ENCODE results near the gene TNIP1. TPM values are rescaled to one million over a fixed set of nuclear protein-coding genes. Genes with fewer than 3 reads are reported as not detected.

TNIP1 gene
- polyA plus RNA-seq, 1 of the 3 experiments (the other 2 are of a cell fraction), result 46.2 TPM

GRCh38 chr5:151008906-151009305, 71.9 kb downstream of the TNIP1 start:
- Histone ChIP-seq H3K9ac (no peak overlapping the region), H3K27ac (ENCODE audit: low read depth in 2 of 2, low read length in 1 of 2) (no peak overlapping the region), H3K4me1 (ENCODE audit: control insufficient read depth in 1 of 2, insufficient read depth in 2 of 2, low read depth in 1 of 2, low read length in 1 of 2) (no peaks in the 10 kb centered on the region), H2AFZ (ENCODE audit: low read depth) (no peak overlapping the region), H3K36me3 (replicated peaks in 1 of 2; ENCODE audit: control insufficient read depth in 1 of 2, insufficient read depth in 2 of 2, low read length in 1 of 2) (no peaks in the 10 kb centered on the region), H3K9me2 (no peaks in the 10 kb centered on the region), H3K27me3 (ENCODE audit: insufficient read depth) (no peaks in the 10 kb centered on the region), H3K4me3 (ENCODE audit: low read depth in 2 of 2, low read length in 1 of 2) (no peak overlapping the region), H3K9me3 (no peaks in the 10 kb centered on the region), H3K79me2 (ENCODE audit: insufficient read depth) (no peaks in the 10 kb centered on the region), H3F3A (replicated peaks; ENCODE audit: insufficient read depth) (no peaks in the 10 kb centered on the region), H4K20me1 (ENCODE audit: insufficient read depth) (no peaks in the 10 kb centered on the region), H3K4me2 (no peak overlapping the region)
- ChIA-PET CTCF (interaction anchor here (1.0 to 1.1 kb wide), 2 partner anchors 39 to 107 kb away, joined by 3 read pairs; no protein-coding TSS in a partner anchor), POLR2A (no interaction called here)
- WGBS (ENCODE audit: low lambda C conversion rate), result 52% methylated on average over 4 of the region's 4 CpGs
- TF ChIP-seq ELF1 (IDR thresholded peaks at IDR 0.05) (no peak), GABPA (IDR thresholded peaks at IDR 0.05; ENCODE audit: low read depth) (no peak), NFIC (IDR thresholded peaks at IDR 0.05; ENCODE audit: borderline replicate concordance) (no peak), USF2 (IDR thresholded peaks at IDR 0.05; ENCODE audit: borderline replicate concordance, low read depth, low read length) (no peak), PBX3 (IDR thresholded peaks at IDR 0.05) (no peak), YY1 (IDR thresholded peaks at IDR 0.05; ENCODE audit: low read depth) (no peak), USF1 (IDR thresholded peaks at IDR 0.05; ENCODE audit: borderline replicate concordance, low read depth) (no peak)
- no peak for DNase-seq

GRCh38 chr5:151008210-151008491, 72.7 kb downstream of the TNIP1 start:
- Histone ChIP-seq H3K4me1 (ENCODE audit: control insufficient read depth in 1 of 2, insufficient read depth in 2 of 2, low read depth in 1 of 2, low read length in 1 of 2) (no peaks in the 10 kb centered on the region), H2AFZ (ENCODE audit: low read depth) (no peak overlapping the region), H3K27me3 (ENCODE audit: insufficient read depth) (no peaks in the 10 kb centered on the region), H3F3A (replicated peaks; ENCODE audit: insufficient read depth) (no peaks in the 10 kb centered on the region), H3K4me3 (ENCODE audit: low read depth in 2 of 2, low read length in 1 of 2) (no peak overlapping the region), H3K79me2 (ENCODE audit: insufficient read depth) (no peaks in the 10 kb centered on the region), H3K36me3 (replicated peaks in 1 of 2; ENCODE audit: control insufficient read depth in 1 of 2, insufficient read depth in 2 of 2, low read length in 1 of 2) (no peaks in the 10 kb centered on the region), H3K9me2 (no peaks in the 10 kb centered on the region), H3K4me2 (no peak overlapping the region), H4K20me1 (ENCODE audit: insufficient read depth) (no peaks in the 10 kb centered on the region), H3K9me3 (no peaks in the 10 kb centered on the region), H3K9ac (no peak overlapping the region), H3K27ac (ENCODE audit: low read depth in 2 of 2, low read length in 1 of 2) (no peak overlapping the region)
- DNase-seq, result no peak
- ChIA-PET POLR2A (no interaction called here), CTCF (no interaction called here)
- TF ChIP-seq JUND (IDR thresholded peaks at IDR 0.05), result no peak
- no peak for TF ChIP-seq RXRA (IDR thresholded peaks at IDR 0.05; ENCODE audit: borderline replicate concordance, low read depth)
- no peak for TF ChIP-seq RFX5 (IDR thresholded peaks at IDR 0.05; ENCODE audit: low read length)
- no peak for TF ChIP-seq MAX (IDR thresholded peaks at IDR 0.05; ENCODE audit: low read depth)
- no peak for TF ChIP-seq PBX3 (IDR thresholded peaks at IDR 0.05)
- no peak for TF ChIP-seq POLR2AphosphoS5 (IDR thresholded peaks at IDR 0.05; ENCODE audit: low read depth, low read length)
- no peak for TF ChIP-seq USF2 (IDR thresholded peaks at IDR 0.05; ENCODE audit: borderline replicate concordance, low read depth, low read length)
- no peak for TF ChIP-seq TEAD4 (IDR thresholded peaks at IDR 0.05; ENCODE audit: borderline replicate concordance, insufficient read depth)
- TF ChIP-seq EZH2phosphoT487 (IDR thresholded peaks at IDR 0.05; ENCODE audit: borderline replicate concordance, low read depth), result no peak
- no peak for TF ChIP-seq USF1 (IDR thresholded peaks at IDR 0.05; ENCODE audit: borderline replicate concordance, low read depth)
- no peak for TF ChIP-seq NRF1 (IDR thresholded peaks at IDR 0.05; ENCODE audit: low read depth, low read length)
- TF ChIP-seq FOXM1 (IDR thresholded peaks at IDR 0.05; ENCODE audit: low read depth), result no peak
- no peak for TF ChIP-seq TCF12 (IDR thresholded peaks at IDR 0.05)
- no peak for TF ChIP-seq NFIC (IDR thresholded peaks at IDR 0.05; ENCODE audit: borderline replicate concordance)
- 51% methylated on average over 2 of the region's 2 CpGs for WGBS (ENCODE audit: low lambda C conversion rate)

Measured in SK-N-SH (cell line).